Neural cell (in vitro differentiated cells): ENCODE data around the gene RAD51B. TPM values are rescaled to one million over a fixed set of nuclear protein-coding genes. Genes with fewer than 3 reads are reported as not detected.

ENCODE experiments used
- H2AFZ ChIP-seq: fragments of 200-600, 300-800 bp; sonication (generic), shearing (Covaris generic); 2 replicates; pipeline ENCODE4 v1.6.0; 2014; ENCODE audit warnings: low read depth, mild to moderate bottlenecking, antibody characterized with exemption, low read length, moderate library complexity
- H3F3A ChIP-seq: fragments of 200-600 bp; shearing (Covaris generic); 2 replicates; pipeline ENCODE4 v1.6.1; 2016; ENCODE audit warnings: mild to moderate bottlenecking, moderate library complexity, mixed read lengths, antibody characterized with exemption, low read length; ENCODE audit not compliant: insufficient read depth, poor library complexity, severe bottlenecking
- H3K27ac ChIP-seq: fragments of 200-600, 300-800 bp; sonication (generic), shearing (Covaris generic); 2 replicates; pipeline ENCODE4 v1.5.1; 2014; ENCODE audit warnings: mild to moderate bottlenecking, low read length, moderate library complexity
- H3K27me3 ChIP-seq: fragments of 300-800, 200-600 bp; sonication (generic), shearing (Covaris generic); 2 replicates; pipeline ENCODE4 v1.6.0; 2014; ENCODE audit warnings: mild to moderate bottlenecking, low read depth, low read length, moderate library complexity; ENCODE audit not compliant: insufficient read depth
- H3K36me3 ChIP-seq: fragments of 300-800, 200-600 bp; sonication (generic), shearing (Covaris generic); 2 replicates; pipeline ENCODE4 v1.5.1; 2014; ENCODE audit warnings: mild to moderate bottlenecking, antibody characterized with exemption, low read length, moderate library complexity; ENCODE audit not compliant: insufficient read depth
- H3K4me2 ChIP-seq: fragments of 300-800, 200-600 bp; sonication (generic), shearing (Covaris generic); 2 replicates; pipeline ENCODE4 v1.6.0; 2014; ENCODE audit warnings: mild to moderate bottlenecking, low read length
- H3K4me3 ChIP-seq: fragments of 300-800, 200-600 bp; sonication (generic), shearing (Covaris generic); 2 replicates; pipeline ENCODE4 v1.5.1; 2014; ENCODE audit warnings: mild to moderate bottlenecking, low read length, moderate library complexity
- H3K79me2 ChIP-seq: fragments of 200-600 bp; shearing (Covaris generic); replicated peaks from 2 replicates; pipeline ENCODE4 v1.6.0; 2014; ENCODE audit warnings: mild to moderate bottlenecking, low read length, moderate library complexity; ENCODE audit not compliant: insufficient read depth
- H3K9ac ChIP-seq: fragments of 300-800, 200-600 bp; sonication (generic), shearing (Covaris generic); 2 replicates; pipeline ENCODE4 v1.6.1; 2016; ENCODE audit warnings: mild to moderate bottlenecking, low read length, mixed read lengths
- H3K9me2 ChIP-seq: fragments of 200-600 bp; shearing (Covaris generic); 2 replicates; pipeline ENCODE4 v1.6.1; 2016; ENCODE audit warnings: mild to moderate bottlenecking, low read length, mixed read lengths; ENCODE audit not compliant: insufficient read depth
- H3K9me3 ChIP-seq: fragments of 200-600, 300-800 bp; sonication (generic), shearing (Covaris generic); 2 replicates; pipeline ENCODE4 v1.6.1; 2016; ENCODE audit warnings: mild to moderate bottlenecking, mixed run types, low read length, moderate library complexity, mixed read lengths
- H4K20me1 ChIP-seq: fragments of 200-600 bp; shearing (Covaris generic); 2 replicates; pipeline ENCODE4 v1.6.1; 2016; ENCODE audit warnings: mild to moderate bottlenecking, mixed run types; ENCODE audit not compliant: insufficient read depth
- EP300 ChIP-seq: fragments of 450-650 bp; conservative IDR thresholded peaks from 2 replicates; pipeline ENCODE4 v1.6.1; 2014; ENCODE audit warnings: antibody characterized with exemption, mild to moderate bottlenecking, moderate library complexity; ENCODE audit not compliant: poor library complexity, severe bottlenecking
- EZH2 ChIP-seq: fragments of 200-600, 300-800 bp; shearing (Covaris generic), sonication (generic); IDR thresholded peaks from 2 replicates; pipeline ENCODE4 v1.6.1; 2014; ENCODE audit warnings: antibody characterized with exemption, low read length, borderline replicate concordance, mild to moderate bottlenecking; ENCODE audit not compliant: insufficient read depth, poor library complexity, severe bottlenecking
- MXI1 ChIP-seq: fragments of 450-650 bp; conservative IDR thresholded peaks from 2 replicates; pipeline ENCODE4 v1.6.1; 2014; ENCODE audit warnings: antibody characterized with exemption, mild to moderate bottlenecking; ENCODE audit not compliant: poor library complexity, severe bottlenecking
- POLR2AphosphoS5 ChIP-seq: IDR thresholded peaks from 2 replicates; pipeline ENCODE4 v1.6.1; 2012
- RAD21 ChIP-seq: fragments of 450-650 bp; conservative IDR thresholded peaks from 2 replicates; pipeline ENCODE4 v1.6.1; 2014; ENCODE audit warnings: antibody characterized with exemption, mild to moderate bottlenecking, moderate library complexity
- SMC3 ChIP-seq: fragments of 450-650 bp; conservative IDR thresholded peaks from 2 replicates; pipeline ENCODE4 v1.6.1; 2014; ENCODE audit warnings: antibody characterized with exemption, mild to moderate bottlenecking, moderate library complexity; ENCODE audit not compliant: poor library complexity
- TAF1 ChIP-seq: IDR thresholded peaks from 2 replicates; pipeline ENCODE4 v1.6.1; 2012; ENCODE audit warnings: low read depth
- polyA plus RNA-seq: library from polyadenylated mRNA; depleted of rRNA; stranded (reverse); fragments of >200 nt; gene quantifications from 2 replicates; pipeline ENCODE4 v1.2.3, GENCODE V29; 2014
- TF ChIP-seq, protein P1 (sequence below): IDR thresholded peaks from 2 replicates; pipeline ENCODE4 v1.6.1; 2012; ENCODE audit warnings: borderline replicate concordance
- TF ChIP-seq, protein P2 (sequence below): fragments of 450-650 bp; IDR thresholded peaks from 2 replicates; pipeline ENCODE4 v1.5.1; 2014; ENCODE audit warnings: antibody characterized with exemption, mild to moderate bottlenecking, moderate library complexity; ENCODE audit not compliant: poor library complexity, severe bottlenecking

Gene RAD51B
- polyA plus RNA-seq, 1 donor from 2014 or later, result 3.1 TPM

DNA sequence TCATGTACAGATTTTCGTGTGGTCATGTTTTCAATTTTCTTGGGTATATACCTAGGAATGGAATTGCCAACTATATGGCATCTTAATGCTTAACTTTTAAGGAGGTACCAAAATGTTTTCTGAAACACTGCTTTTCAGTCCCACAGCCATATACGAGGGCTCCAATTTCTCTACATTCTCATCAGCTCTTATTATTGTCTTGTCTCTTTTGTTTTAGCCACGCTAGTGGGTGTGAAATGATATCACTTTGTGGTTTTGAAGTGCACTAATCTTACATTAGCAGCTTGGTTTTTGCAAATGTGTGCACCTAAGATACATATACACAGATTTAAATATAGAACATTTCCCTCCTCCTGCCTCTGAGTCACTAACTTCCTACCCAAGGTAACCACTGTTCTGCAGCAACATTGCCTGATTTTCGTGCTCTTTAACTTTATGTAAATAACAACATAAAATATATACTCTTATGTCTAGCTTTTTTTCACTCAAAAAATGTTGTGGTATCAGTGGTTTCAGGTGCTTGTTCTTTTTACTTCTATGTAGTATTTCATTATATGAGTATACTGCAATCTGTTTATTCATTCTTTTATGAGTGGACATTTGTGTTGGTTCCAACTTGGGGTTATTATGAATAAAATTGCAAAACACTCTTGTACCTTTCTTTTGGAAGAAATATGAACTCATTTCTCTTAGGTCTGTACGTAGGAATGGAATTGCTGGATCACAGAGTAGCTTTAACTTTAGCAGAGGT lies 900.2 kb downstream of the RAD51B start:
- Histone ChIP-seq H3K4me2 (no peak overlapping the region), H3K9me2 (no peaks in the 10 kb centered on the region), H3K27me3 (no peaks in the 10 kb centered on the region), H3K79me2 (no peaks in the 10 kb centered on the region), H2AFZ (no peak overlapping the region), H3F3A (no peaks in the 10 kb centered on the region), H4K20me1 (no peaks in the 10 kb centered on the region), H3K27ac (no peak overlapping the region), H3K9me3 (no peaks in the 10 kb centered on the region), H3K36me3 (no peaks in the 10 kb centered on the region), H3K4me3 (no peak overlapping the region), H3K9ac (no peak overlapping the region)
- no peak for TF ChIP-seq EZH2
- no peak for TF ChIP-seq MXI1
- no peak for TF ChIP-seq RAD21
- no peak for TF ChIP-seq TAF1
- no peak for TF ChIP-seq EP300
- TF ChIP-seq, protein P1, sequence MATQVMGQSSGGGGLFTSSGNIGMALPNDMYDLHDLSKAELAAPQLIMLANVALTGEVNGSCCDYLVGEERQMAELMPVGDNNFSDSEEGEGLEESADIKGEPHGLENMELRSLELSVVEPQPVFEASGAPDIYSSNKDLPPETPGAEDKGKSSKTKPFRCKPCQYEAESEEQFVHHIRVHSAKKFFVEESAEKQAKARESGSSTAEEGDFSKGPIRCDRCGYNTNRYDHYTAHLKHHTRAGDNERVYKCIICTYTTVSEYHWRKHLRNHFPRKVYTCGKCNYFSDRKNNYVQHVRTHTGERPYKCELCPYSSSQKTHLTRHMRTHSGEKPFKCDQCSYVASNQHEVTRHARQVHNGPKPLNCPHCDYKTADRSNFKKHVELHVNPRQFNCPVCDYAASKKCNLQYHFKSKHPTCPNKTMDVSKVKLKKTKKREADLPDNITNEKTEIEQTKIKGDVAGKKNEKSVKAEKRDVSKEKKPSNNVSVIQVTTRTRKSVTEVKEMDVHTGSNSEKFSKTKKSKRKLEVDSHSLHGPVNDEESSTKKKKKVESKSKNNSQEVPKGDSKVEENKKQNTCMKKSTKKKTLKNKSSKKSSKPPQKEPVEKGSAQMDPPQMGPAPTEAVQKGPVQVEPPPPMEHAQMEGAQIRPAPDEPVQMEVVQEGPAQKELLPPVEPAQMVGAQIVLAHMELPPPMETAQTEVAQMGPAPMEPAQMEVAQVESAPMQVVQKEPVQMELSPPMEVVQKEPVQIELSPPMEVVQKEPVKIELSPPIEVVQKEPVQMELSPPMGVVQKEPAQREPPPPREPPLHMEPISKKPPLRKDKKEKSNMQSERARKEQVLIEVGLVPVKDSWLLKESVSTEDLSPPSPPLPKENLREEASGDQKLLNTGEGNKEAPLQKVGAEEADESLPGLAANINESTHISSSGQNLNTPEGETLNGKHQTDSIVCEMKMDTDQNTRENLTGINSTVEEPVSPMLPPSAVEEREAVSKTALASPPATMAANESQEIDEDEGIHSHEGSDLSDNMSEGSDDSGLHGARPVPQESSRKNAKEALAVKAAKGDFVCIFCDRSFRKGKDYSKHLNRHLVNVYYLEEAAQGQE, result no peak
- no peak for TF ChIP-seq SMC3
- TF ChIP-seq, protein P2, sequence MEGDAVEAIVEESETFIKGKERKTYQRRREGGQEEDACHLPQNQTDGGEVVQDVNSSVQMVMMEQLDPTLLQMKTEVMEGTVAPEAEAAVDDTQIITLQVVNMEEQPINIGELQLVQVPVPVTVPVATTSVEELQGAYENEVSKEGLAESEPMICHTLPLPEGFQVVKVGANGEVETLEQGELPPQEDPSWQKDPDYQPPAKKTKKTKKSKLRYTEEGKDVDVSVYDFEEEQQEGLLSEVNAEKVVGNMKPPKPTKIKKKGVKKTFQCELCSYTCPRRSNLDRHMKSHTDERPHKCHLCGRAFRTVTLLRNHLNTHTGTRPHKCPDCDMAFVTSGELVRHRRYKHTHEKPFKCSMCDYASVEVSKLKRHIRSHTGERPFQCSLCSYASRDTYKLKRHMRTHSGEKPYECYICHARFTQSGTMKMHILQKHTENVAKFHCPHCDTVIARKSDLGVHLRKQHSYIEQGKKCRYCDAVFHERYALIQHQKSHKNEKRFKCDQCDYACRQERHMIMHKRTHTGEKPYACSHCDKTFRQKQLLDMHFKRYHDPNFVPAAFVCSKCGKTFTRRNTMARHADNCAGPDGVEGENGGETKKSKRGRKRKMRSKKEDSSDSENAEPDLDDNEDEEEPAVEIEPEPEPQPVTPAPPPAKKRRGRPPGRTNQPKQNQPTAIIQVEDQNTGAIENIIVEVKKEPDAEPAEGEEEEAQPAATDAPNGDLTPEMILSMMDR, result no peak
- TF ChIP-seq POLR2AphosphoS5, result no peak

DNA sequence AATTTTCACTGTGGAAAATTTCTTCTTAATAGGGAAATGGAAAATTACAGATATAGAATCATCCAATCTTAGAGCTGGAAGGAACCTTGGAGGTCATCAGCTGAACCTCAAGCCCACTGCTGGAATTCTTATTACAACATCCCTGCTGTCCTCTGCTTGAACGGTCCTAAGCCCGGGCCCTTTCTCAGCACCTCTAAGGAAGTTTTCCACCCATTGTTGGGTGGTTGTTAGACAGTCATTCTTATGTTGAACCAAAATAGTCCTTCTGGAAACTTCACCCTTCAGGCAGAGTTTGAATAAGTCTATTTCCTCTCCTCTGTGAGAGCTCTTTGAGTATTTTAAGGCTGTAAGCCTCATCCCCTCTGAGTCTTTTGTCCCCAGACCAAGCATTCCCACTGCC lies 902.6 kb downstream of the RAD51B start:
- Histone ChIP-seq H3K36me3 (no peaks in the 10 kb centered on the region), H3K27ac (no peak overlapping the region), H4K20me1 (no peaks in the 10 kb centered on the region), H3K4me2 (no peak overlapping the region), H3K9ac (no peak overlapping the region), H3K9me2 (no peaks in the 10 kb centered on the region), H2AFZ (no peak overlapping the region), H3K9me3 (no peaks in the 10 kb centered on the region), H3K79me2 (no peaks in the 10 kb centered on the region), H3K4me3 (no peak overlapping the region), H3F3A (no peaks in the 10 kb centered on the region), H3K27me3 (no peaks in the 10 kb centered on the region)
- TF ChIP-seq, protein P1, result no peak
- TF ChIP-seq RAD21 (no peak), POLR2AphosphoS5 (no peak), EZH2 (no peak), TAF1 (no peak), EP300 (no peak)
- TF ChIP-seq, protein P2, result no peak
